Measurements from ENCODE around the gene TESMIN. TPM values are rescaled to one million over a fixed set of nuclear protein-coding genes. Genes with fewer than 3 reads are reported as not detected.

TESMIN gene
- polyA plus RNA-seq, 3 donors = 16.3 to 18.6 (median 18.1) TPM

- peak in 2 of 3 donors; percentile 10 to 41 for DNase-seq (ENCODE audit: low read depth in 3 of 3, low spot score in 2 of 3)
Measured at GRCh38 chr11:68714060-68714856, 37.1 kb downstream of the TESMIN start.

GRCh38 chr11:68711114-68711513 is 40.2 kb downstream of the TESMIN start:
- DNase-seq (ENCODE audit: low read depth in 3 of 3, low spot score in 2 of 3) = no peak

GRCh38 chr11:68710409-68710808 is 40.9 kb downstream of the TESMIN start:
- no peak for DNase-seq (ENCODE audit: low read depth in 3 of 3, low spot score in 2 of 3)

GRCh38 chr11:68709062-68709461 is 42.3 kb downstream of the TESMIN start:
- no peak for DNase-seq (ENCODE audit: low read depth in 3 of 3, low spot score in 2 of 3)

- no peak for DNase-seq (ENCODE audit: low read depth in 3 of 3, low spot score in 2 of 3)
Measured at GRCh38 chr11:68707527-68707926, 43.8 kb downstream of the TESMIN start.

GRCh38 chr11:68704887-68705286 is 46.4 kb downstream of the TESMIN start:
- no peak for DNase-seq (ENCODE audit: low read depth in 3 of 3, low spot score in 2 of 3)

- no peak for DNase-seq (ENCODE audit: low read depth in 3 of 3, low spot score in 2 of 3)
Measured at GRCh38 chr11:68698993-68699392, 52.3 kb downstream of the TESMIN start.

- DNase-seq (ENCODE audit: low read depth in 3 of 3, low spot score in 2 of 3) = no peak
Measured at GRCh38 chr11:68695531-68695930, 55.8 kb downstream of the TESMIN start.

- no peak for DNase-seq (ENCODE audit: low read depth in 3 of 3, low spot score in 2 of 3)
Measured at GRCh38 chr11:68694431-68695297, 56.7 kb downstream of the TESMIN start.

GRCh38 chr11:68693484-68693882 is 57.8 kb downstream of the TESMIN start:
- no peak for DNase-seq (ENCODE audit: low read depth in 3 of 3, low spot score in 2 of 3)

GRCh38 chr11:68692871-68693483 is 58.3 kb downstream of the TESMIN start:
- no peak for DNase-seq (ENCODE audit: low read depth in 3 of 3, low spot score in 2 of 3)

GRCh38 chr11:68692115-68692514 is 59.2 kb downstream of the TESMIN start:
- no peak for DNase-seq (ENCODE audit: low read depth in 3 of 3, low spot score in 2 of 3)

- no peak for DNase-seq (ENCODE audit: low read depth in 3 of 3, low spot score in 2 of 3)
Measured at GRCh38 chr11:68691402-68691784, 59.9 kb downstream of the TESMIN start.

GRCh38 chr11:68690671-68691401 is 60.5 kb downstream of the TESMIN start:
- DNase-seq (ENCODE audit: low read depth in 3 of 3, low spot score in 2 of 3) = no peak

- DNase-seq (ENCODE audit: low read depth in 3 of 3, low spot score in 2 of 3) = no peak
Measured at GRCh38 chr11:68689737-68690625, 61.3 kb downstream of the TESMIN start.

- DNase-seq (ENCODE audit: low read depth in 3 of 3, low spot score in 2 of 3) = no peak
Measured at GRCh38 chr11:68688881-68689280, 62.4 kb downstream of the TESMIN start.

- DNase-seq (ENCODE audit: low read depth in 3 of 3, low spot score in 2 of 3) = no peak
Measured at GRCh38 chr11:68687986-68688385, 63.3 kb downstream of the TESMIN start.

- no peak for DNase-seq (ENCODE audit: low read depth in 3 of 3, low spot score in 2 of 3)
Measured at GRCh38 chr11:68687311-68687710, 64.0 kb downstream of the TESMIN start.

- DNase-seq (ENCODE audit: low read depth in 3 of 3, low spot score in 2 of 3) = no peak
Measured at GRCh38 chr11:68686486-68686885, 64.8 kb downstream of the TESMIN start.
